WI38 (cell line): ENCODE results near the gene SERPINB1.

ENCODE experiments used
- H3K4me3 ChIP-seq: 2 replicates; pipeline ENCODE4 v1.5.1; 2011; ENCODE audit warnings: low read depth, mild to moderate bottlenecking, control low read depth, low read length
- CTCF ChIP-seq: IDR thresholded peaks from 2 replicates; pipeline ENCODE4 v1.5.1; 2012; ENCODE audit warnings: low read depth, mild to moderate bottlenecking, control low read depth, low read length

Gene SERPINB1

GRCh38 chr6:2790588-2791449 lies 50.8 kb downstream of the SERPINB1 start:
- TF ChIP-seq CTCF, result peak; percentile 69
- peak overlapping the region; percentile 49 for H3K4me3 ChIP-seq

- no peak for TF ChIP-seq CTCF
- no peak overlapping the region for H3K4me3 ChIP-seq
Measured at GRCh38 chr6:2786269-2786668, 55.4 kb downstream of the SERPINB1 start.

- TF ChIP-seq CTCF, result no peak
Measured at GRCh38 chr6:2784930-2785329, 56.7 kb downstream of the SERPINB1 start.

GRCh38 chr6:2784061-2784460 lies 57.6 kb downstream of the SERPINB1 start:
- no peak for TF ChIP-seq CTCF
- H3K4me3 ChIP-seq, result no peak overlapping the region

More at GRCh38 chr6:2784930-2785329, 56.7 kb downstream of the SERPINB1 start:
- no peak overlapping the region for H3K4me3 ChIP-seq

GRCh38 chr6:2783188-2783963 lies 58.3 kb downstream of the SERPINB1 start:
- no peak overlapping the region for H3K4me3 ChIP-seq
- no peak for TF ChIP-seq CTCF

GRCh38 chr6:2782825-2783187 lies 58.9 kb downstream of the SERPINB1 start:
- no peak overlapping the region for H3K4me3 ChIP-seq
- TF ChIP-seq CTCF, result no peak

- H3K4me3 ChIP-seq, result no peak overlapping the region
- no peak for TF ChIP-seq CTCF
Measured at GRCh38 chr6:2782356-2782708, 59.3 kb downstream of the SERPINB1 start.
